DMS114 treated with DMSO at 0.1 percent for 48 hours (cell line): Measurements from ENCODE around the gene AKAP13.
"Not testable (repeated sequence)": the region's sequence is repeated elsewhere in the genome, so short reads cannot be mapped to it uniquely, and the experiment has no call there.

Experiments
- DNase-seq: peaks from one replicate; lab custom pipeline; 2025; ENCODE audit not compliant: unreplicated experiment; lab: John Stamatoyannopoulos, UW

The AKAP13 gene

GRCh38 chr15:85778107-85778776, 397.8 kb downstream of the AKAP13 start:
- no peak for DNase-seq

GRCh38 chr15:85779249-85779648, 398.8 kb downstream of the AKAP13 start:
- DNase-seq = no peak

GRCh38 chr15:85780225-85780985, 400.0 kb downstream of the AKAP13 start:
- no peak for DNase-seq

- DNase-seq = no peak
Measured at GRCh38 chr15:85781099-85781498, 400.7 kb downstream of the AKAP13 start.

GRCh38 chr15:85782064-85782463, 401.7 kb downstream of the AKAP13 start:
- DNase-seq = no peak

- DNase-seq = no peak
Measured at GRCh38 chr15:85785887-85786780, 405.7 kb downstream of the AKAP13 start.

- no peak for DNase-seq
Measured at GRCh38 chr15:85786781-85787114, 406.3 kb downstream of the AKAP13 start.

- DNase-seq = no peak
Measured at GRCh38 chr15:85788771-85789495, 408.5 kb downstream of the AKAP13 start.

GRCh38 chr15:85789496-85789875, 409.1 kb downstream of the AKAP13 start:
- DNase-seq = no peak

GRCh38 chr15:85792102-85792731, 411.8 kb downstream of the AKAP13 start:
- no peak for DNase-seq

GRCh38 chr15:85792912-85793590, 412.6 kb downstream of the AKAP13 start:
- DNase-seq = no peak

- DNase-seq = no peak
Measured at GRCh38 chr15:85793641-85794597, 413.5 kb downstream of the AKAP13 start.

GRCh38 chr15:85794598-85795336, 414.4 kb downstream of the AKAP13 start, which contains the start of gene KLHL25:
KLHL25 (minus strand) TSS chr15:85794925; CDS start chr15:85769810, 25,115 bp downstream.
- peak; percentile 93 for DNase-seq

GRCh38 chr15:85795337-85796305, 415.2 kb downstream of the AKAP13 start:
- DNase-seq = no peak

- DNase-seq = not testable (repeated sequence)
Measured at GRCh38 chr15:85796371-85796770, 416.0 kb downstream of the AKAP13 start.
